ENCODE results near the gene FNDC3A.

Gene FNDC3A

GRCh38 chr13:48975856-48976575 lies at the start of gene FNDC3A:
Gene FNDC3A (plus strand): TSS chr13:48975912. CDS start chr13:49006191, 30,279 bp downstream.
- DNase-seq, result peak; percentile 93

- no peak for DNase-seq
Measured at GRCh38 chr13:48928757-48929430, 46.8 kb upstream of the FNDC3A start.

- no peak for DNase-seq
Measured at GRCh38 chr13:48930918-48931317, 44.8 kb upstream of the FNDC3A start.

GRCh38 chr13:48938308-48938943 lies 37.3 kb upstream of the FNDC3A start:
- DNase-seq, result no peak

- no peak for DNase-seq
Measured at GRCh38 chr13:48939728-48940127, 36.0 kb upstream of the FNDC3A start.

GRCh38 chr13:48942131-48942530 lies 33.6 kb upstream of the FNDC3A start:
- no peak for DNase-seq

- no peak for DNase-seq
Measured at GRCh38 chr13:48944221-48944620, 31.5 kb upstream of the FNDC3A start.

- no peak for DNase-seq
Measured at GRCh38 chr13:48945626-48946025, 30.1 kb upstream of the FNDC3A start.

GRCh38 chr13:48946163-48946562 lies 29.5 kb upstream of the FNDC3A start:
- no peak for DNase-seq

- DNase-seq, result no peak
Measured at GRCh38 chr13:48949566-48950500, 25.9 kb upstream of the FNDC3A start.

- no peak for DNase-seq
Measured at GRCh38 chr13:48950501-48950875, 25.2 kb upstream of the FNDC3A start.

GRCh38 chr13:48954081-48954480 lies 21.6 kb upstream of the FNDC3A start:
- DNase-seq, result no peak

- DNase-seq, result no peak
Measured at GRCh38 chr13:48955536-48955935, 20.2 kb upstream of the FNDC3A start.

- DNase-seq, result no peak
Measured at GRCh38 chr13:48961379-48961778, 14.3 kb upstream of the FNDC3A start.

GRCh38 chr13:48962281-48962680 lies 13.4 kb upstream of the FNDC3A start:
- DNase-seq, result no peak

GRCh38 chr13:48965736-48966135 lies 10.0 kb upstream of the FNDC3A start:
- DNase-seq, result no peak

- no peak for DNase-seq
Measured at GRCh38 chr13:48969685-48970084, 6.0 kb upstream of the FNDC3A start.

GRCh38 chr13:48973845-48974431 lies 1.8 kb upstream of the FNDC3A start:
- DNase-seq, result no peak

GRCh38 chr13:48975101-48975855 lies 434 bp upstream of the FNDC3A start:
- peak; percentile 30 for DNase-seq

- DNase-seq, result peak; percentile 72
Measured at GRCh38 chr13:48976576-48977285, 1.0 kb downstream of the FNDC3A start.

- DNase-seq, result no peak
Measured at GRCh38 chr13:48977286-48977625, 1.5 kb downstream of the FNDC3A start.
